Left lung (tissue), 10 donors: ENCODE results near the gene HOXC9. TPM values are rescaled to one million over a fixed set of nuclear protein-coding genes. Genes with fewer than 3 reads are reported as not detected.
A peak's percentile ranks its signal among the peaks of the same experiment; 100 is the strongest.

Experiments
- ATAC-seq: fragments of 200-7000 bp; cut with Tn5 transposase; one replicate; pipeline ENCODE4 v1.9.1; 2020; ENCODE audit warnings: moderate library complexity
- DNase-seq, 4 donors: peaks; one replicate each; pipeline ENCODE4 v3.0.0-alpha.2; 2013 to 2020
- H3K27ac ChIP-seq, 2 donors: fragments of 200-600 bp; sonication (generic) in 1 of 2; one replicate each; pipeline versions ENCODE4 v1.5.0 to v1.8.0; 2020 to 2021
- H3K27me3 ChIP-seq, 2 donors: fragments of 200-600 bp; sonication (generic) in 1 of 2; one replicate each; pipeline versions ENCODE4 v1.5.0 to v1.8.0; 2020 to 2021
- H3K36me3 ChIP-seq, 2 donors: fragments of 200-600 bp; sonication (generic) in 1 of 2; one replicate each; pipeline versions ENCODE4 v1.5.0 to v1.8.0; 2020 to 2021
- H3K4me1 ChIP-seq, 2 donors: fragments of 200-600 bp; one replicate each; pipeline ENCODE4 v1.8.0; 2021
- H3K4me3 ChIP-seq, 2 donors: fragments of 200-600 bp; sonication (generic) in 1 of 2; one replicate each; pipeline versions ENCODE4 v1.5.0 to v1.8.0; 2020 to 2021; ENCODE audit warnings: mild to moderate bottlenecking in 1 of 2
- H3K9me3 ChIP-seq, 2 donors: fragments of 200-600 bp; sonication (generic) in 1 of 2; one replicate each; pipeline versions ENCODE4 v1.5.0 to v1.8.0; 2020 to 2021
- intact Hi-C, 2 donors: fragments of 100-400 bp; cut with DNase I; formaldehyde crosslinking; loops; one replicate each; pipeline versions ENCODE4 v1.11.2 to v1.14.2; 2022
- polyA plus RNA-seq, 6 donors: library from polyadenylated mRNA; unstranded; fragments of 120-200 nt; gene quantifications; one replicate each; pipeline ENCODE4 v1.2.1, GENCODE V29; 2013; ENCODE audit not compliant: insufficient read length in 6 of 6
- total RNA-seq, 2 donors: library from RNA; stranded (reverse); fragmentation: NEBNext Ultra II Directional; extraction: Animal tissue kit (Norgen Biotek cat#: 25700); gene quantifications; one replicate each; pipeline ENCODE4 v1.2.1, GENCODE V29; 2021
- TF ChIP-seq, protein P1 (sequence below), 2 donors: fragments of 200-600 bp; sonication (generic) in 1 of 2; IDR thresholded peaks; one replicate each; pipeline versions ENCODE4 v1.5.0 to v1.8.0; 2021; ENCODE audit warnings: antibody characterized with exemption in 2 of 2
- donor health status: DM: no; HTN: yes; CAD: no.
- donor health status: DM: no; HTN: no; CAD: no.

HOXC9 gene
- total and polyA plus RNA-seq, 8 donors, result 0.30 to 0.91 (median 0.58) TPM; not detected in 1

DNA sequence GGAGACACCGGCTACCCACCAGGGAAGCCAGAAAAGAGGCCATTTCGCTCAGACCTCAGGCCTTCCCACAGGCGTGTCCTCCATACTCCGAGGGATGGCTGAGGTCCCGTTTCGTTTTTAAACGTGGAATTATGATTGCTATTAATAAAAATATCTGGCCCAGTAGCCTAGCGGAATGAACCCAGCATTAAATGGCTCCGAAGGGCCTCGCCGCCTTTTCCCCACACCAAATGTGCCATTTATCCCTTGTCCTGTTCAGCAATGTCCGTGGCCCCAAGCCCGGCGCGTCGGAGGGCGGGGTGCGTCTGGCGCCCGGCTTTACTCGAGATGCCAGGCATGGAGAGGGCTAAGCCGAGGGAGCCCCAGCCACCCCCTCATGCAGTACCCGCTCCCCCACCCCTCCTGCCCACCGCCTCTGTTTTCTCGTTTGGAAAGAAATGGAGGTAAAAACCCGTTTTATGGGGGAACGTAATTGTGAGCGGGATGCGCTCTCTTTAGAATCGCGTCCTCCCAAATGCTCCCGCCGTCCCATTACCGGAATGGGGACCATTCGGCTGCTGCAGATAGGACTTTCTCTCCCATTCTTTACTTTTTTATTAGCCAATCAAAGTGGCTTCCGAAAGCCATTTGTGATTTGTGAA, 14.5 kb downstream of the HOXC9 start:
- Histone ChIP-seq H3K36me3 (no peaks in the 10 kb centered on the region), H3K27me3 (peaks cover 91 to 100% of the 10 kb centered on the region in 2 donors), H3K9me3 (no peaks in the 10 kb centered on the region), H3K4me1 (peaks cover 0 to 28% of the 10 kb centered on the region in 2 donors), H3K27ac (no peak overlapping the region), H3K4me3 (no peak overlapping the region)
- DNase-seq (peak in 1 of 4 donors; percentile 53), ATAC-seq (no peak)
- TF ChIP-seq, protein P1, sequence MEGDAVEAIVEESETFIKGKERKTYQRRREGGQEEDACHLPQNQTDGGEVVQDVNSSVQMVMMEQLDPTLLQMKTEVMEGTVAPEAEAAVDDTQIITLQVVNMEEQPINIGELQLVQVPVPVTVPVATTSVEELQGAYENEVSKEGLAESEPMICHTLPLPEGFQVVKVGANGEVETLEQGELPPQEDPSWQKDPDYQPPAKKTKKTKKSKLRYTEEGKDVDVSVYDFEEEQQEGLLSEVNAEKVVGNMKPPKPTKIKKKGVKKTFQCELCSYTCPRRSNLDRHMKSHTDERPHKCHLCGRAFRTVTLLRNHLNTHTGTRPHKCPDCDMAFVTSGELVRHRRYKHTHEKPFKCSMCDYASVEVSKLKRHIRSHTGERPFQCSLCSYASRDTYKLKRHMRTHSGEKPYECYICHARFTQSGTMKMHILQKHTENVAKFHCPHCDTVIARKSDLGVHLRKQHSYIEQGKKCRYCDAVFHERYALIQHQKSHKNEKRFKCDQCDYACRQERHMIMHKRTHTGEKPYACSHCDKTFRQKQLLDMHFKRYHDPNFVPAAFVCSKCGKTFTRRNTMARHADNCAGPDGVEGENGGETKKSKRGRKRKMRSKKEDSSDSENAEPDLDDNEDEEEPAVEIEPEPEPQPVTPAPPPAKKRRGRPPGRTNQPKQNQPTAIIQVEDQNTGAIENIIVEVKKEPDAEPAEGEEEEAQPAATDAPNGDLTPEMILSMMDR (IDR thresholded peaks at IDR 0.05), result no peak
- intact Hi-C loops, result loop anchor here in 1 of 2 donors (5.0 kb wide), 1 partner anchor 178 kb away; no protein-coding TSS in a partner anchor

DNA sequence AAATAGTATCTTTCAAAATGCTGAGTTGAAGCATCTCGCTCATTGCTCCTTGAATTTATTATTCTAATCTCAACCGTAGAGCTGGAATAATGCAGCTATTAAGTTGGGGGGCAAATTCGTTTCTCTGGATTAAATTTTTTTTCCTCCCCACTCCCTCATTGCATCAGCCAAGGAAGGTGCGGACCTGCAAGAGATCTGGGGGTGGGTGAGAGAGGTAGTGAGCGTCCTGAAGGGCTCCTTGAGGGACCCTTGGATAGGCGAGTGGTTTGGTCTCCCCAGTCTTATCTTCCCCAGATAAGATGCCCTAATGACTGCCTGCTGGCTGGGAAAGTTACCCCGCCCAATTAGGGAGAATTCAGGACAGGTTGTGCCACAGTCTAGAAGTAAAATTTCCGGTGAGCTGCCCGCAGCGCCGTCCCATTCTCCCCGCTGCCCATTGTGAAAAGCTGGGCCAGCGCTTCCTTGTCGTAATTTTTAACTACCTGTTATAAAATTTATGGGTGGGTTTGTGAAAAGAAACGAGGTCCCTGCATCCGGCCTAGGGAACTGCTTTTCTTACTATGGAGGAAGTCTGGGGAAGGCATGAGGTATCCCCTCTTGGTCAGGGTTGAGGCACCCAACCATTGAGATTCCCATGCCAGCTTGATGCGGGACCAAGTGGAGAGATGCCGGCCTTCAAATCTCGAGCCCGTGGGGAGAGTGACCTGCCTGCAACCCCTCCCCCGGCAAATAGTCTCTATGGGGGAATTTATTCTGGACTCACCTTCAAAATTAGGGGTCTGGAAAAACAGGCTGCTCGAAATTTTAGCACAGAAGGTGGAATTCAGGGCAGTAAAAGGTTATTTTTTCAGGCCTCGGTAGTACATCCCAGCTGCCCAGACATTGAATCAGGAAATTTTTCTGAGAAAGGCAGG, 15.3 kb downstream of the HOXC9 start:
- ATAC-seq, result no peak
- Histone ChIP-seq H3K4me3 (no peak overlapping the region), H3K36me3 (no peaks in the 10 kb centered on the region), H3K9me3 (no peaks in the 10 kb centered on the region), H3K4me1 (peaks cover 0 to 25% of the 10 kb centered on the region in 2 donors), H3K27me3 (peaks cover 88 to 100% of the 10 kb centered on the region in 2 donors), H3K27ac (no peak overlapping the region)
- intact Hi-C loops, result no loop called here
- DNase-seq, result peak in 1 of 4 donors; percentile 7
- TF ChIP-seq, protein P1 (IDR thresholded peaks at IDR 0.05), result no peak

DNA sequence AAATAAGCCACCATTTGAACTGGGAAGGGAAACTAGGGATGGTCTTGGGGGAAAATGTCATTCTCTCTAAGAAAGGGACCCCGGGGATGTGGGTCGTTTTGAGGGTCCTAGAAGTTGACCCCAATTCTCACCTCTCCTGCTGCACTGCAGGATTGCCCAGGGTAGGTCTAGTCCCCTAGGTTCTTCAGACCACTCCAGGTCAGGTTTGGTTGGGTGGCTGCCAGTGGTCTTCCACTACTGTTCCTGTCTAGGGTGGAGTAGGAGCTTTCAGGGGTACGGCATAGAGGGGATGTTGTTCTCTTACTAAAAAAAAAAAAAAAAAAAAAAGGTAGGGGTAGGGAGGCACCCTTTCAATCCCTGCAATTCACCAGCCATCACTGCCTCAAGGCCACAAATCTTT, 16.1 kb downstream of the HOXC9 start:
- TF ChIP-seq, protein P1 (IDR thresholded peaks at IDR 0.05), result no peak
- H3K4me1 ChIP-seq, result peaks cover 0 to 25% of the 10 kb centered on the region in 2 donors
- peaks cover 88 to 100% of the 10 kb centered on the region in 2 donors for H3K27me3 ChIP-seq
- no peaks in the 10 kb centered on the region for H3K36me3 ChIP-seq
- no peak overlapping the region for H3K4me3 ChIP-seq
- ATAC-seq (no peak), DNase-seq (peak in 1 of 4 donors; percentile 1)
- no peak overlapping the region for H3K27ac ChIP-seq
- H3K9me3 ChIP-seq, result no peaks in the 10 kb centered on the region
- intact Hi-C loops, result no loop called here

DNA sequence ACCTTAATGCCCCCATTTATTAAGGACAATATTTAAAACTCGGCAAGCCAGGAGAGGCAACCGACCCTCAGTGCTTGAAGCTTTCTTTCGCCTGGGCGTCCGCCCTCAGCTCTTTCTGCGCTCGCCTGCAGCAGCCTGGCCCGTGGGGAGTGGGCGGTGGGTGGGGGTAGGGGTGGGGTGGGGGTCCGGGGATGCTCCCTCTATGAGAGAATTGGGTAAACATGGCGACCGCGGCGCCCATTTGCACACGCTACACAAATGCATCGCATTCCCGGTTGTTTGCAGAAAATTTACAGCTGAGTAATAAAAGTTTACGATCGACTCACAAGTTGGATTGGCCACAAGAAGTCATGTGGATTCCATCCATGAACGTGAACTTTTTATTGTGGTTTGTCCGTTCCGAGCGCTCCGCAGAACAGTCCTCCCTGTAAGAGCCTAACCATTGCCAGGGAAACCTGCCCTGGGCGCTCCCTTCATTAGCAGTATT, 16.6 kb downstream of the HOXC9 start:
- no peak for ATAC-seq

More for the DNA sequence above, 16.6 kb downstream of the HOXC9 start:
- Histone ChIP-seq H3K27me3 (peaks cover 89 to 100% of the 10 kb centered on the region in 2 donors), H3K36me3 (no peaks in the 10 kb centered on the region), H3K4me1 (peaks cover 0 to 22% of the 10 kb centered on the region in 2 donors), H3K4me3 (no peak overlapping the region), H3K27ac (no peak overlapping the region), H3K9me3 (no peaks in the 10 kb centered on the region)
- intact Hi-C loops, result no loop called here
- DNase-seq, result peak in 1 of 4 donors; percentile 56
- TF ChIP-seq, protein P1 (IDR thresholded peaks at IDR 0.05), result no peak
